Stomach (tissue), 4 donors: Measurements from ENCODE around the gene CMTM6.

Experiments
- EP300 ChIP-seq: sonication (generic); formaldehyde crosslinking; IDR thresholded peaks from one replicate; pipeline ENCODE4 v1.6.1; 2017; ENCODE audit warnings: antibody characterized with exemption
- POLR2A ChIP-seq, 4 donors: fragments of 450-650 bp; IDR thresholded peaks; one replicate each; pipeline ENCODE4 v1.6.1; 2016; ENCODE audit warnings: antibody characterized with exemption in 4 of 4, control low read depth in 2 of 4, mild to moderate bottlenecking in 1 of 4, moderate library complexity in 1 of 4
- POLR2AphosphoS5 ChIP-seq, 3 donors: sonication (generic); formaldehyde crosslinking; IDR thresholded peaks; one replicate each; pipeline ENCODE4 v1.6.1; 2016; ENCODE audit warnings: antibody characterized with exemption in 3 of 3
- TF ChIP-seq, protein P1 (sequence below), 7 experiments: fragments of 450-650 bp in 4 of 7; fragments of 200-600 bp in 3 of 7; sonication (generic) in 3 of 7; IDR thresholded peaks; one replicate each; pipeline ENCODE4 v1.5.1; 2016 to 2019; ENCODE audit warnings: antibody characterized with exemption in 7 of 7, control low read depth in 2 of 7, mild to moderate bottlenecking in 1 of 7

DNA sequence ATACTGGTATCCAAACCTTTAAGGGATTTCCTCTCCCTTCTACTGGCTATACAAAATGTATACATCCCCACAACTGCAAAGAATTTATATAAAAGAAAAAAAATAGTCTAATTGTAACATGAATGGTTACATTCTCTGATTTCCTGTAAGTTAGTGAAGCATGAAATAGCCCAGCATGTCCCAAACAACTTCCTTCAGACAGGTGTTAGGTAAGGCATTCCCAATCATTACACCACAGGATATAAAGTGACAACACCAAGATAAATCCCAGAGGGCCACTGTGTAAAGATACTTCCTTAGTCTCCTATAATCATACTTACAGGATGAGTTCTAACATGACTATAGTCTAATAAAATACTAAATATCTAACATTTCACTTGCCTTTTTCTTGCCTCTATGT lies 7.6 kb downstream of the CMTM6 start:
- TF ChIP-seq, protein P1, sequence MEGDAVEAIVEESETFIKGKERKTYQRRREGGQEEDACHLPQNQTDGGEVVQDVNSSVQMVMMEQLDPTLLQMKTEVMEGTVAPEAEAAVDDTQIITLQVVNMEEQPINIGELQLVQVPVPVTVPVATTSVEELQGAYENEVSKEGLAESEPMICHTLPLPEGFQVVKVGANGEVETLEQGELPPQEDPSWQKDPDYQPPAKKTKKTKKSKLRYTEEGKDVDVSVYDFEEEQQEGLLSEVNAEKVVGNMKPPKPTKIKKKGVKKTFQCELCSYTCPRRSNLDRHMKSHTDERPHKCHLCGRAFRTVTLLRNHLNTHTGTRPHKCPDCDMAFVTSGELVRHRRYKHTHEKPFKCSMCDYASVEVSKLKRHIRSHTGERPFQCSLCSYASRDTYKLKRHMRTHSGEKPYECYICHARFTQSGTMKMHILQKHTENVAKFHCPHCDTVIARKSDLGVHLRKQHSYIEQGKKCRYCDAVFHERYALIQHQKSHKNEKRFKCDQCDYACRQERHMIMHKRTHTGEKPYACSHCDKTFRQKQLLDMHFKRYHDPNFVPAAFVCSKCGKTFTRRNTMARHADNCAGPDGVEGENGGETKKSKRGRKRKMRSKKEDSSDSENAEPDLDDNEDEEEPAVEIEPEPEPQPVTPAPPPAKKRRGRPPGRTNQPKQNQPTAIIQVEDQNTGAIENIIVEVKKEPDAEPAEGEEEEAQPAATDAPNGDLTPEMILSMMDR (IDR thresholded peaks at IDR 0.05) = no peak
- TF ChIP-seq POLR2A (IDR thresholded peaks at IDR 0.05) = no peak
- no peak for TF ChIP-seq EP300
- no peak for TF ChIP-seq POLR2AphosphoS5 (IDR thresholded peaks at IDR 0.05)
